ENCODE results near the gene NLRP3. TPM values are rescaled to one million over a fixed set of nuclear protein-coding genes. Genes with fewer than 3 reads are reported as not detected.
A peak's percentile ranks its signal among the peaks of the same experiment; 100 is the strongest.

The NLRP3 gene
- total and polyA plus RNA-seq, 2 of the 13 experiments (the other 11 are each of a cell fraction or from before 2014, with no cell fraction given) = not detected

- no TSS peak for BruUV-seq (replicated peaks)
- H3K4me3 ChIP-seq (replicated peaks in 1 of 3; ENCODE audit: insufficient read depth in 1 of 3, low read depth in 2 of 3, low read length in 3 of 3) = no peak overlapping the region
- TF ChIP-seq ZNF207 (IDR thresholded peaks at IDR 0.05; ENCODE audit: borderline replicate concordance) = no peak
- TF ChIP-seq DPF2 (CRISPR knock-in tag; IDR thresholded peaks at IDR 0.05; ENCODE audit: borderline replicate concordance, low read depth) = no peak
- TF ChIP-seq RARG (CRISPR knock-in tag; IDR thresholded peaks at IDR 0.05; ENCODE audit: low read depth) = no peak
- no peak for TF ChIP-seq HOXD1 (CRISPR knock-in tag; IDR thresholded peaks at IDR 0.05)
- TF ChIP-seq KMT2B (CRISPR knock-in tag; IDR thresholded peaks at IDR 0.05) = no peak
- no peak for TF ChIP-seq BORCS8-MEF2B (CRISPR knock-in tag; IDR thresholded peaks at IDR 0.05)
- no peak for TF ChIP-seq ZNF567 (CRISPR knock-in tag; IDR thresholded peaks at IDR 0.05; ENCODE audit: borderline replicate concordance)
- TF ChIP-seq THYN1 (CRISPR knock-in tag; IDR thresholded peaks at IDR 0.05; ENCODE audit: borderline replicate concordance, low read depth) = no peak
- no peaks in the 10 kb centered on the region for H3K4me1 ChIP-seq (ENCODE audit: insufficient read depth, low read length)
- no peak overlapping the region for H3K9ac ChIP-seq (ENCODE audit: insufficient read depth, low read depth, low read length)
- H3K9me3 ChIP-seq (ENCODE audit: low read length) = no peaks in the 10 kb centered on the region
- no peak overlapping the region for H2AFZ ChIP-seq (ENCODE audit: low read length)
- in situ Hi-C loops (cut with HindIII; ENCODE audit: extremely low pct_ligation_motif_present, low pct_unique_long_range_greater_than_20kb) (no loop called here), intact Hi-C loops (cut with micrococcal nuclease; ENCODE audit: unreplicated experiment) (no loop called here)
- FAIRE-seq (no peak), ATAC-seq (no peak), DNase-seq (ENCODE audit: low spot score) (no peak)
- H3K27me3 ChIP-seq (ENCODE audit: control insufficient read depth in 1 of 2, insufficient read depth in 2 of 2, low read length in 2 of 2) = no peaks in the 10 kb centered on the region; a peak in 1 of 5 replicates
- ChIA-PET POLR2A (no interaction called here), CTCF (ENCODE audit: low intra/inter-chr PET ratio, low total read pairs) (no interaction called here)
- WGBS (ENCODE audit: low lambda C conversion rate) = 11% methylated on average over 7 of the region's 7 CpGs
- H3K27ac ChIP-seq (ENCODE audit: extremely low read length, insufficient read depth, low read length) = no peak overlapping the region
- no peak overlapping the region for H3K4me2 ChIP-seq (ENCODE audit: low read depth, low read length)
- H4K20me1 ChIP-seq (ENCODE audit: insufficient read depth, low read length) = no peaks in the 10 kb centered on the region
- H3K79me2 ChIP-seq (ENCODE audit: insufficient read depth, low read length) = no peaks in the 10 kb centered on the region
- H3K36me3 ChIP-seq (replicated peaks in 1 of 2; ENCODE audit: control insufficient read depth in 1 of 2, insufficient read depth in 2 of 2, low read length in 2 of 2) = no peaks in the 10 kb centered on the region
Observed at GRCh38 chr1:247402120-247402675, 13.8 kb upstream of the NLRP3 start.

GRCh38 chr1:247406014-247406656 lies 9.8 kb upstream of the NLRP3 start:
- no peak overlapping the region for H3K9ac ChIP-seq (ENCODE audit: insufficient read depth, low read depth, low read length)
- H3K4me1 ChIP-seq (ENCODE audit: insufficient read depth, low read length) = no peaks in the 10 kb centered on the region
- H2AFZ ChIP-seq (ENCODE audit: low read length) = no peak overlapping the region
- DNase-seq (ENCODE audit: low spot score) = no peak
- 63% methylated on average over 11 of the region's 40 CpGs for WGBS (ENCODE audit: low lambda C conversion rate)
- no peaks in the 10 kb centered on the region for H3K36me3 ChIP-seq (replicated peaks in 1 of 2; ENCODE audit: control insufficient read depth in 1 of 2, insufficient read depth in 2 of 2, low read length in 2 of 2)
- H3K4me2 ChIP-seq (ENCODE audit: low read depth, low read length) = no peak overlapping the region
- TF ChIP-seq CREB1 (IDR thresholded peaks at IDR 0.05) (peak; percentile 93), CREB1 (CRISPR knock-in tag; IDR thresholded peaks at IDR 0.05) (no peak), MAFF (IDR thresholded peaks at IDR 0.05; ENCODE audit: low read depth, low read length) (no peak), MNT (IDR thresholded peaks at IDR 0.05) (peak; percentile 83), NFRKB (IDR thresholded peaks at IDR 0.05) (no peak), ZNF749 (CRISPR knock-in tag; IDR thresholded peaks at IDR 0.05; ENCODE audit: borderline replicate concordance) (no peak)
- FAIRE-seq = no peak
- BruUV-seq (replicated peaks) = no TSS peak
- in situ Hi-C loops (cut with HindIII; ENCODE audit: extremely low pct_ligation_motif_present, low pct_unique_long_range_greater_than_20kb) = no loop called here
- no peak overlapping the region for H3K27ac ChIP-seq (ENCODE audit: extremely low read length, insufficient read depth, low read length)
- CTCF ChIA-PET (ENCODE audit: low intra/inter-chr PET ratio, low total read pairs) = no interaction called here
- no peaks in the 10 kb centered on the region for H3K79me2 ChIP-seq (ENCODE audit: insufficient read depth, low read length)
- no peak for ATAC-seq
- no peak overlapping the region for H3K4me3 ChIP-seq (replicated peaks in 1 of 3; ENCODE audit: insufficient read depth in 1 of 3, low read depth in 2 of 3, low read length in 3 of 3)
- no peaks in the 10 kb centered on the region for H3K9me3 ChIP-seq (ENCODE audit: low read length)
- no peaks in the 10 kb centered on the region for H4K20me1 ChIP-seq (ENCODE audit: insufficient read depth, low read length)
- POLR2A ChIA-PET = no interaction called here
- 0 out of 5 replicates have a peak, but pooled peaks cover 0 to 12% of the 10 kb centered on the region in 2 experiments for H3K27me3 ChIP-seq (ENCODE audit: control insufficient read depth in 1 of 2, insufficient read depth in 2 of 2, low read length in 2 of 2)
- intact Hi-C loops (cut with micrococcal nuclease; ENCODE audit: unreplicated experiment) = no loop called here

Measured in HepG2 (cell line).